ENCODE results near the gene HS6ST2. TPM values are rescaled to one million over a fixed set of nuclear protein-coding genes. Genes with fewer than 3 reads are reported as not detected.
A peak's percentile ranks its signal among the peaks of the same experiment; 100 is the strongest.

Gene HS6ST2
- total and polyA plus RNA-seq, 4 donors = under 0.01 to 1.4 (median 0.01) TPM; not detected in 1

- Histone ChIP-seq H3K27ac (ENCODE audit: low read depth in 1 of 2, low read length in 2 of 2) (no peak overlapping the region), H3K27me3 (ENCODE audit: control insufficient read depth in 4 of 4, insufficient read depth in 4 of 4, low read length in 3 of 4) (peaks cover 0 to 2% (median 0%) of the 10 kb centered on the region in 4 donors), H3K9me3 (ENCODE audit: control insufficient read depth in 4 of 4, low read length in 3 of 4) (no peaks in the 10 kb centered on the region), H3K4me3 (ENCODE audit: low read depth in 1 of 3, low read length in 3 of 3) (no peak overlapping the region), H3K9ac (ENCODE audit: low read depth in 1 of 2, low read length in 2 of 2) (no peak overlapping the region), H3K4me1 (ENCODE audit: control insufficient read depth in 4 of 4, insufficient read depth in 4 of 4, low read length in 3 of 4) (peaks cover 0 to 2% (median 0%) of the 10 kb centered on the region in 4 donors), H3K36me3 (ENCODE audit: control insufficient read depth in 4 of 4, insufficient read depth in 3 of 4, low read depth in 1 of 4, low read length in 3 of 4) (no peaks in the 10 kb centered on the region)
- DNase-seq (ENCODE audit: low spot score) = no peak
- WGBS = 93% methylated on average over 3 of the region's 3 CpGs
- TF ChIP-seq ZBTB33 (IDR thresholded peaks at IDR 0.05) = no peak
- TF ChIP-seq NR2F2 (IDR thresholded peaks at IDR 0.05) = no peak
- no peak for TF ChIP-seq JUND (IDR thresholded peaks at IDR 0.05)
- TF ChIP-seq TAF1 (conservative IDR thresholded peaks at IDR 0.05) = no peak
- no peak for TF ChIP-seq HNF4G (IDR thresholded peaks at IDR 0.05)
- TF ChIP-seq EGR1 (IDR thresholded peaks at IDR 0.05; ENCODE audit: low read depth in 2 of 2) = no peak
- TF ChIP-seq HNF4A (conservative IDR thresholded peaks at IDR 0.05) = no peak
- TF ChIP-seq ATF3 (IDR thresholded peaks at IDR 0.05) = no peak
- TF ChIP-seq YY1 (IDR thresholded peaks at IDR 0.05) = no peak
These were observed 363.4 kb downstream of the HS6ST2 start for GRCh38 chrX:132594999-132595398.

- Histone ChIP-seq H3K4me1 (ENCODE audit: control insufficient read depth in 4 of 4, insufficient read depth in 4 of 4, low read length in 3 of 4) (peaks cover 0 to 2% (median 0%) of the 10 kb centered on the region in 4 donors), H3K9me3 (ENCODE audit: control insufficient read depth in 4 of 4, low read length in 3 of 4) (no peaks in the 10 kb centered on the region), H3K36me3 (ENCODE audit: control insufficient read depth in 4 of 4, insufficient read depth in 3 of 4, low read depth in 1 of 4, low read length in 3 of 4) (no peaks in the 10 kb centered on the region), H3K27me3 (ENCODE audit: control insufficient read depth in 4 of 4, insufficient read depth in 4 of 4, low read length in 3 of 4) (peaks cover 0 to 2% (median 0%) of the 10 kb centered on the region in 4 donors), H3K4me3 (ENCODE audit: low read depth in 1 of 3, low read length in 3 of 3) (no peak overlapping the region), H3K9ac (ENCODE audit: low read depth in 1 of 2, low read length in 2 of 2) (no peak overlapping the region), H3K27ac (ENCODE audit: low read depth in 1 of 2, low read length in 2 of 2) (no peak overlapping the region)
- 55% methylated on average over 5 of the region's 5 CpGs for WGBS
- no peak for DNase-seq (ENCODE audit: low spot score)
- no peak for TF ChIP-seq REST (IDR thresholded peaks at IDR 0.05)
- peak; percentile 78 for TF ChIP-seq SP1 (IDR thresholded peaks at IDR 0.05)
- no peak for TF ChIP-seq CTCF (IDR thresholded peaks at IDR 0.05; ENCODE audit: low read depth, low read length, missing input control)
- TF ChIP-seq HNF4A (conservative IDR thresholded peaks at IDR 0.05) = peak; percentile 95 to 97
- TF ChIP-seq FOXA1 (IDR thresholded peaks at IDR 0.05) = no peak
- TF ChIP-seq MAX (IDR thresholded peaks at IDR 0.05) = no peak
- no peak for TF ChIP-seq JUND (IDR thresholded peaks at IDR 0.05)
- no peak for TF ChIP-seq GABPA (IDR thresholded peaks at IDR 0.05 in 1 of 2, conservative IDR thresholded peaks at IDR 0.05 in 1 of 2)
- peak; percentile 95 for TF ChIP-seq HNF4G (IDR thresholded peaks at IDR 0.05)
- no peak for TF ChIP-seq YY1 (IDR thresholded peaks at IDR 0.05)
- TF ChIP-seq ATF3 (IDR thresholded peaks at IDR 0.05) = no peak
- peak; percentile 33 to 37 for TF ChIP-seq RXRA (IDR thresholded peaks at IDR 0.05)
- TF ChIP-seq NR2F2 (IDR thresholded peaks at IDR 0.05) = no peak
- TF ChIP-seq EGR1 (IDR thresholded peaks at IDR 0.05; ENCODE audit: low read depth in 2 of 2) = no peak
- no peak for TF ChIP-seq TAF1 (conservative IDR thresholded peaks at IDR 0.05)
- no peak for TF ChIP-seq ZBTB33 (IDR thresholded peaks at IDR 0.05)
- TF ChIP-seq FOXA2 (IDR thresholded peaks at IDR 0.05) = no peak
- peak; percentile 30 to 59 for TF ChIP-seq RAD21 (IDR thresholded peaks at IDR 0.05)
These were observed 364.3 kb downstream of the HS6ST2 start for GRCh38 chrX:132594129-132594528.
